ENCODE data around the gene EFEMP2. TPM values are rescaled to one million over a fixed set of nuclear protein-coding genes. Genes with fewer than 3 reads are reported as not detected.

EFEMP2 gene
- polyA plus RNA-seq, 3 donors: 16.6 to 103 (median 62.4) TPM

DNA sequence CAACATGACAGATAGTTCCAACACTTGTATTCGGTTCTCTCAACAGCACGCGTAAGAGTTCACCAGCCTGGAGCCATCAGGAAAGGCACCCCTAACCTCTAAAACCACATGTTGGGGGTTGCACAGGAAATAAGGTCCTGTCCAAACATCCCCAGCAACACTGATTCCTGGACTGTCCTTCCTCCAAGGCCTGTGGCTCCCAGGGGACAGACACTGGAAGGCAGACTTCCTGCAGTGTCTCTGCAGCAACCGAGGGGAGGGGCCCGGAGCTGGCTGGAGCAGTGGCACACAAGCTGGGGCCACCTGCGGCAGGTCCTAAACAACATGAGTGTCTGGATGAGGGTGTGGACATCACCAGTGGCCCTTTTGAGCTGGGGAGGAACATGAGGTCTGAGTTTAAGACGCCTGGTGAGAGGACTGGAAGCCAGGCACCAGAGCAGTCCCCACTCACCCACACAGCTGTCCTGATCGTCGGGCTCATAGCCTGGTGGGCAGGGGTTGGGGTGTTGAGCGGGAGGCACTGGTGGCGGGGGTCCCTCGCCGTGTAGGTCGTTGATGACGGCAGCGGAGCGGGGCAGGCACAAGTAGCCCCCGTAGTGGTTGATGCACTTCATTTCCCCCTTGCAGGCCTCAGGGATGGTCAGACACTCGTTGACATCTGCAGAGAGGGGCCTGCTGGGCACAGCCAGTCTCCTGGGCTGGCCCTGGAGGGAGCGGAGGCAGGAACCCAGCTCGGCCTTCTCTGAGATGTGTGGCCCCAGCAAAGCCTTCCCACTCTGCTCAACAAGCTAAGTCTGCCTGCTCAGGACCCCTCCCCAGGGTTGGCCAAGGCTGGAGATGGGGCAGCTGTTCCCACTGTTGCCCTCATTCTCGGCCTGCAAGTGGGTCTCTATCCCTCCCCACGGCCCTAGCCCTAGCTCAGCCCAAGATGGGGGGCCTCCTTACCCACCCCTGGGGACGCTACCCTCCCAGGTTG lies 1.6 kb downstream of the EFEMP2 start:
- no peak overlapping the region for H3K27ac ChIP-seq (ENCODE audit: low read depth, low read length)
- 53 to 78% (median 56%) methylated on average over 22 to 24 of the region's 24 CpGs for WGBS, 3 donors

GRCh38 chr11:65870307-65870658 lies 2.3 kb downstream of the EFEMP2 start:
- 56 to 74% (median 62%) methylated on average over 10 to 11 of the region's 11 CpGs for WGBS, 3 donors
- H3K27ac ChIP-seq (ENCODE audit: low read depth, low read length): no peak overlapping the region

- no peak overlapping the region for H3K27ac ChIP-seq (ENCODE audit: low read depth, low read length)
- 84 to 85% (median 85%) methylated on average over 23 to 24 of the region's 24 CpGs for WGBS, 3 donors
These were observed 2.8 kb downstream of the EFEMP2 start for GRCh38 chr11:65869643-65870306.

GRCh38 chr11:65868907-65869306 lies 3.7 kb downstream of the EFEMP2 start:
- H3K27ac ChIP-seq (ENCODE audit: low read depth, low read length): no peak overlapping the region
- WGBS, 3 donors: 86 to 92% (median 91%) methylated on average over 3 of the region's 3 CpGs

DNA sequence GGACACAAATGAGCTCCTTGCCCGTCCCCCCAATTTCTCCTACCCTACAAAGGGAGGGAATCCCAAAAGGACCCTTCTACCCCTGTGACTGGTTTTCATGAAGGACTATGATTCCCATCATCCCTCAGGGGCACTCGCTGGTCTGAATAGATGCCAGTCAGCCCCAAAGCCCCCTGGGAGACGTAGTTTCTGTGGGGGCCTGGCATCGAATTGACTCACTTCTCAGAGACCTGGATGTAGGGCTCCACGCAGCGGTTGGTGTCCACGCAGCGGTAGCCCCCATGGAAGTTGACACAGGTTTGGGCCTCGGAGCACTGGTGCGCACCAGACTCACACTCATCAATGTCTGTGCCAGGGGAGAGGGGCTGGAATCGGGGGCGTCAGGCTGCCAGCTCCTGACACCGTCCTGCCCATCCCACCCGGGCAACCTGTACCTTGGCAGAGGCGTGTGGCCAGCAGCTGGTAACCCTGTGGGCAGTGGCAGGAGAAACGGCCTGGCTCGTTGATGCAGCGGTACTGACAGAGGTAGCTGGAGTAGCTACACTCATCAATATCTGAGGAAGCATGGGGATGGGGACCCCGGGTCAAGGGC lies 4.4 kb downstream of the EFEMP2 start:
- no peak overlapping the region for H3K27ac ChIP-seq (ENCODE audit: low read depth, low read length)
- 81 to 91% (median 88%) methylated on average over 19 of the region's 19 CpGs for WGBS, 3 donors

- H3K27ac ChIP-seq (ENCODE audit: low read depth, low read length): no peak overlapping the region
- WGBS, 3 donors: 57 to 71% (median 63%) methylated on average over 29 of the region's 29 CpGs
These were observed 5.1 kb downstream of the EFEMP2 start for GRCh38 chr11:65867284-65868071.

DNA sequence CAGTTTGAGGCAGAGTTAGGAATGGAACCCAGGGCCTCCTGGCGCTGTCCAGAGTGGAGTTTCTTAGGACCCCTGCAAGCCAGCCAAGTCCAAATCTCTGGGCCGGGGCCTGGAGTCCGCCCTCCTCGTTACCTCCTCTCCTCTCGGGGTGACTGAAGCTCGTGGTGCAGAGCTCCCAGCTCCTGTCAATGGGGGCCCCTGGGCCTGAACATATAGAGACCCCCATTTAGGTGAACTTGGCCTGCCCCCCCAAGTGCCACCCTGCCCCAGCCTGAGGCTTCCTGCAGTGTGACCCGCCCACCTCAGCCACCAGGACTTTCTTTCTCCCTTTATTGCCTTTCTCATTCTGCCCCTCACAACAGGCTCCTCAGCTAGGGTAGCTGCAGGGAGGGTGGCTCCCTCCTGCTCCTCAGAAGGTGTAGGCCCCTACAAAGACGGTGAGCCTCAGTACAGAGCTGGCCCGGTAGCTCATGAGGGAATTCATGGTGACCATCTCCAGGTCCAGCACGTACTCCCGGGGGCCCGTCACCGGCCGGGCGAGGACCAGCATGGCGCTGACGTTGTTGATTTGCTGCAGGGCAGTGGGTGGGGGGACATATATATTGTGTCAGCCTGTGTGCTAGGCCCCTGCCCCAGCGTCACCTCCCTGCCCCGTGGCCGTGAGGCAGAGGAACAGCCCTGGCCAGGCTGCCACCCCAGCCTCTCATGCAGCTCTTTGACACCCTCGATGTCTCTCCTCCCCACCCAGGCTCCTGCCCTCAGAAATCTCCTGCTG lies 5.9 kb downstream of the EFEMP2 start:
- 81 to 88% (median 85%) methylated on average over 21 of the region's 21 CpGs for WGBS, 3 donors
- H3K27ac ChIP-seq (ENCODE audit: low read depth, low read length): no peak overlapping the region

DNA sequence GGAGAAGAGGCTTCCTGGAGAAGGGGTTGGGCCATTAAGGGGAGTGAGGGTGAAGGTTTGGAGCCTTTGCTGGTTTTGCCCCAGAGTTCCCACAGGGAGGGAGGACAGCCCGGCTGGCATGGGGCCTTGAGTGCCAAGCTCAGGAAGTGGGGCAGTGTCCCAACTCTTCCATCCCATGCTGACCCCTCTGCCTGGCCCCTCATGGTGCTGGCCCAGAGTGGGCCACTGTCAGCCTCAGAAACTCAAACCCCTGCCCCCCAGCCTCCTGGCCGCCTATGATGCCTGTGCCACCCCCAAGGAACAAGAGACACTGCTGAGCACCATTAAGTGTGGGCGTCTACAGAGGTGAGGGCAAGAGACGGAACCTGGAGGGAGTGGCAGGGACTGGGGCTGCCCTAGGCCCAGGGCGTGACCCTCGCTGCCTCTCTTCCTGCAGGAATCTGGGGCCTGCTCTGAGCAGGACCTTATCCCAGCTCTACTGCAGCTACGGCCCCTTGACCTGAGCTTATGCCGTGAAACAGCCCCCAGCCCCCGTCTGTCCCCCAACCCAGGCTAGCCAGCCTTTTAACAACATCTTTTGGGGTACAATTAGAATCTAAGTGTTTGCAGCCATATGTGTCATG lies 6.9 kb downstream of the EFEMP2 start:
- H3K27ac ChIP-seq (ENCODE audit: low read depth, low read length): no peak overlapping the region
- WGBS, 3 donors: 83 to 90% (median 87%) methylated on average over 9 of the region's 9 CpGs

DNA sequence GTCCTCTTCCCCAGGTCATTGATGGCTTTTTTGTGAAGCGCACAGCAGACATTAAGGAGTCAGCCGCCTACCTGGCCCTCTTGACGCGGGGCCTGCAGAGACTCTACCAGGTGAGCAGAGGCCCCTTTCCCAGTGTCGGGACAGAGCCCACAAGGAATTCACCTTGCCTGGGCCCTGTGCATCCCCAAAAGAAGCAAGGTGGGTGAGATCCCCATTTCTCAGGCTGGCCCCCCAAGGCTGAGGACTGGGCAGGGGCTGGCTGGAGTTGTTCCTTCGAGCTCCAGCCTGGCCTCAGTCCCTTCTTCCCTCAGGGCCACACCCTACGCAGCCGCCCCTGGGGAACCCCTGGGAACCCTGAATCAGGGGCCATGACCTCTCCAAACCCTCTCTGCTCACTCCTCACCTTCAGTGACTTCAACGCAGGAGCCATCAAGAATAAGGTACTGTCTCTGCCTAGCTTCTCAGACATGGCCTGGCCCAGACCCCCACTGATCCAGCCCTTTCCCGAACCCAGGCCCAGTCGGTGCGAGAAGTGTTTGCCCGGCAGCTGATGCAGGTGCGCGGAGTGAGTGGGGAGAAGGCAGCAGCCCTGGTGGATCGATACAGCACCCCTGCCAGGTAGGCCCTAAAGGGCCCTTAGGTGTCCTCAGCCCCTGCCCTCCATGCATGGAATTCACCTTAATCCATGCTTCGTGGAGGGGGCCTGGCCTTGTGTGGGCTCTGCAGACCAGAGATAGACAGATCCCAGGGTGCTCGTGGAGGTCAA lies 7.7 kb downstream of the EFEMP2 start:
- no peak overlapping the region for H3K27ac ChIP-seq (ENCODE audit: low read depth, low read length)
- WGBS, 3 donors: 78 to 93% (median 83%) methylated on average over 16 to 18 of the region's 18 CpGs

GRCh38 chr11:65863889-65864705 lies 8.5 kb downstream of the EFEMP2 start:
- WGBS, 3 donors: 80 to 82% (median 81%) methylated on average over 12 of the region's 12 CpGs
- H3K27ac ChIP-seq (ENCODE audit: low read depth, low read length): no peak overlapping the region

GRCh38 chr11:65862941-65863888 lies 9.4 kb downstream of the EFEMP2 start:
- no peak overlapping the region for H3K27ac ChIP-seq (ENCODE audit: low read depth, low read length)

GRCh38 chr11:65862191-65862735 lies 10.3 kb downstream of the EFEMP2 start:
- H3K27ac ChIP-seq (ENCODE audit: low read depth, low read length): no peak overlapping the region
- WGBS, 3 donors: 72 to 96% (median 91%) methylated on average over 4 to 5 of the region's 5 CpGs

More at GRCh38 chr11:65862941-65863888, 9.4 kb downstream of the EFEMP2 start:
- 81 to 94% (median 83%) methylated on average over 21 to 24 of the region's 24 CpGs for WGBS, 3 donors

DNA sequence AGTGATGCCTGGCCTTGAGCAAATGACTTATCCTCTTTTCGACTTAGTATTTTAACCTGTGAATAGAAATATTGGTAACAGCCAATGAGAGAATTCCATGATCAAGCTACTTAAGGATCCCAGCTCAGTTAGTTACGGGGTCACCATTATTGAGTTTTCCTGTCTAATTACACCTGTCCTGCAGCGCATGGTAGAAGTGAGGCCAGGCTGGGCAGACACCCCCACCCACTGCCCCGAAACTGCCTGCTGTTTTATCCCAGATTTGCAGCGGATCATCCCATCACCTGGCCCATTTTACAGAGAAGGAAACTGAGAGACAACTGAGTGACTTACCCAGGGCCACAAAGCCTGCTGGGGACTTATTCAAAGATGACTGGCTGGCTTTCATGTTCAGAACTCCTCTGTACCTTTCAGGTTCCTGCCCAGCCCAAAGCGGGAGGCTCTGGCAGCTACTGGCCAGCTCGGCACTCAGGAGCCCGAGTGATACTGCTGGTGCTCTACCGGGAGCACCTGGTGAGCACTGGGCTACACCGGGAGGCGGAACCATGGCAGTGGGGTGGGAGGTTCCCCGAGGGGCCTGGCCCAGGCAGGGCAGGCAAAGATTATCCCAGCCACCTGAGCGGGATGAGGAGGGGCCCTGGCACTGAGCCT lies 10.9 kb downstream of the EFEMP2 start:
- WGBS, 3 donors: 79 to 89% (median 84%) methylated on average over 13 of the region's 13 CpGs

DNA sequence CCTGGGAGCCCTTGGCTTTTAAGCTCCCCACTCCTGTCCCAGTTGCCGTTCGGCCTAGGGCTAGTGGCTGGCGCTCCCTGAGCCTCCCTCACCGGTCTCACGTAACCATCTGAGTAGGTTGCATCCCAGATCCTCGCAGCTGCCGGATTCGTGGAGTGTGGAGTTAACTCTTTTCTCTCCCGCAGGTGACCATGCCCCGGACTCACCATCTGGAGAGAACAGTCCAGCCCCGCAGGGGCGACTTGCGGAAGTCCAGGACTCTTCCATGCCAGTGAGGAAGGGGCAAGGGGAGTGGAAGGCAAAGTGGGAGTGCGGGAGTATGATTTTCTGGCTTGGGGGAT lies 11.5 kb downstream of the EFEMP2 start:
- 10 to 12% (median 11%) methylated on average over 14 of the region's 14 CpGs for WGBS, 3 donors

More for the DNA sequence above, 10.9 kb downstream of the EFEMP2 start:
- no peak overlapping the region for H3K27ac ChIP-seq (ENCODE audit: low read depth, low read length)

More for the DNA sequence above, 11.5 kb downstream of the EFEMP2 start:
- peak overlapping the region; percentile 80 for H3K27ac ChIP-seq (ENCODE audit: low read depth, low read length)
